GM18498 (cell line): ENCODE data around the gene CNRIP1.
A peak's percentile ranks its signal among the peaks of the same experiment; 100 is the strongest.

ENCODE experiments used
- ATAC-seq: cut with Tn5 transposase; IDR thresholded peaks from one replicate; pipeline ENCODE4 v1.9.1; 2021; ENCODE audit warnings: mild to moderate bottlenecking, moderate library complexity; ENCODE audit not compliant: unreplicated experiment

The CNRIP1 gene

DNA sequence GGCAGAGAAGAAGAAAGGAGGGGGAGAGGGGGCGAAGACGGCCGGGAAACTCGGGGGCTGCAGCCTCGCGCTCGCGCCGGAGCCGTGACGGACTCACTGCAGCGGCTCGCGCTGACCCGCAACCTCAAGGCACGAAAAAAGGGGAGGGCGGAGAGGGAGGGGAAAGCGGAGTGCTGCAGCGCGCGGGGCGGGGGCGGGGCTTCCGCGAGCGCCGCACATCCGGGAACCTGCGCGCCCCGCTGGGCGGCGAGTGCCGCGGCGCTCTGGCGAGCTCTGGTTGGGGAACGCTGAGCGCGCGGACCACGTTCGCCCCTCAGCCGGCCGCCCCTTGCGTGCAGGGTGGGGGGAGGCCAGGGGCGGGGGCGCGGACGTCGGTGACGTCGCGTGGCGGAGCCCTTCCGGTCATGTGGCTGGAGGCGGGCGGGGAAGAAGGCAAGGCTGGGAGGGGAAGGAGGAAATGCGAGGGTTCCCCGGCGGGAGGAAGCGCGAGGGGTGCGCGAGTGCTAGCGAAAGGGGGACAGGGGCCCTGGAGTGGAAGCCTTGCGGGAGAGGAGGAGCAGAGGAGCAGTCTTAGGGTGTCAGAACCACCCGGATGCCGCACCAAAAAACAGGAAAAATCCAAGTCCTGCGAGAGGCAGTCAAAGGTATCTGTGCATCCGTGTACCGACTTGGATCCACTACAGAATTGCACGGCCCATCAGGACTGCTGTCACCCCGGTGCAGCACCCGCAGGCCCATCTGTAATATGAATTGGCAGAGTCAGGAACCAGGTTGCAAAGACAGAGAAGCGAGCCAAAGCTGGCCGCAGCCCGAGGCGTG is 67.1 kb downstream of the CNRIP1 start, which contains the start of gene PPP3R1:
TSS of gene PPP3R1 (minus strand) at position 133 of the 819 bp plus-strand sequence. CDS start 405 bp downstream, outside the sequence.
- peak; percentile 82 for ATAC-seq

DNA sequence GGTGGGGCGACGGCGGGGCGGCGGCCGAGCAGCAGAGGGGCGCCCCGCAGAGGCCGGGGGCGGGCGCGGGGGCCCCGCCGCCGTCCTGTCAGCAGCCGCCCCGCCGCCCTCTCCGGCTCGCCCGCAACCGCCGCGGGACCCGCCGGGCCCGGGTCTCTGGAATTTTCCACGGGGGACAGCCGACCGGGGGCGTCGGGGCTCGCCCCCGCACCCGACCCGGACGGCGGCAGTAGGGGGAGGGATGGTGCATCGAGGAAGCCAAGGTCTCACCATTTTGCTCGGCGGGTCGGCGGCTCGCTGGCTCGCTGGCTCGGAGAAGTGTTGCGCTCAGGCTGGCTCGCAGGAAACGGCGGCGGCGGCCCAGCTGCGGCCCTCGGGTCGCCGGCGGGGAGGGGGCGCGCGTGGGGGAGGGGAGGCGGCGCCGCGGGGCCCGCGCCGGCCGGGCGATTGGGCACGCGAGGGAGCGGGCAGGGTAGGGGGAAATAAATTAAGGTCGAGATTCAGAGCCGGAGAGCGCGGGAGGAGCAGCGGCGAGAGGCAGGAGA is 67.8 kb downstream of the CNRIP1 start:
- ATAC-seq: peak; percentile 10

DNA sequence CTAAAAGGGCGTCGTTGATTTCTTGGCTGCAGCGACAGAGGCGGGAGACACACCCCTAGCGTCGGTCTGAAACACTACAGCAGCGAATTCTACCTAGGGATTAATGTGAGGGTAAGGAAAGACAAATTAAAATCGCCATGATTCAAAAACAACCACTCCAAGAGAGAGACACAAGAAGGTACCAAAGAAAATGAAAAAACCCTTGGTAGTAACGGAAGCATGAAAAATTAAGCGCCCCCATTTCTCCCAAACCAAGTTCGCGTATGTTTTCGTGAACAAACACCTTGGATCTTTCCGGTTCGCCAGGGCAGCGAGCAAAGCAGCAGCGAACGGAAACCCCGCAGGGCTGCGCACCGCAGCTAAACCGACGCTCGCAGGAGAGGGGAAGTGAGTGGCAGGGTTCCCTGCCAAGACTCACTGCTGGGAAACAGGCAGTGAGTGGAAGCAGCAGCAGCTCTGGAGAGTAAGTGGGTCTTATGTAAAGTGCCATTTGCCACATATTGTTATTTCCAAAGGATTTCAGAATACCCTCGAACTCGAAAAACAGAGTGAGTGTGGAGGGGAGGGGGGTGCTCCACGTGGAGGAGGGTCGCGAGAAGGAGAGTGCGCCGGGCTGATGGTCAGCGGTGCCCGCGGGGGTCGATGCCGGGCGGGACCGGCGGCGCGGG is 68.4 kb downstream of the CNRIP1 start:
- ATAC-seq: peak; percentile 56

GRCh38 chr2:68250652-68251186 is 69.0 kb downstream of the CNRIP1 start:
- no peak for ATAC-seq

- no peak for ATAC-seq
These were observed 69.6 kb downstream of the CNRIP1 start for GRCh38 chr2:68250196-68250595.

DNA sequence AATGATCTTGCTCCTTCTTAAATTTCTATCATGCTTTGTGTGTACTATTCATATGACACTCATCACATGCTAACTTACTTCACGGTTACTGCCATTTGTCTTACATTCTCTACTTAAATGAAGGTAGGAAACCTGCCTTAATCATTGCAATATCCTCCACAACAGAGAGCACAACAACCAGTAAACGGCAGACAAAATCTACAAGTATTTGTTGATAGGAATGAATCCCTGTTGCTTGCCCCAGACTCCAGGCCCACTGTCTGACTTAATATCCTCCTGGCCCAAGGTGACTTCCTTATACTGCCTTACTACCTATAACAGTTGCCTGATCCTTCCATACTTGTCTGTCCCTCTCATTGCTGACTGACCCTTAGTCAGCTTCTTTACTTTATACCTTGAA is 70.9 kb downstream of the CNRIP1 start:
- no peak for ATAC-seq

- no peak for ATAC-seq
These were observed 71.4 kb downstream of the CNRIP1 start for GRCh38 chr2:68248361-68248760.

DNA sequence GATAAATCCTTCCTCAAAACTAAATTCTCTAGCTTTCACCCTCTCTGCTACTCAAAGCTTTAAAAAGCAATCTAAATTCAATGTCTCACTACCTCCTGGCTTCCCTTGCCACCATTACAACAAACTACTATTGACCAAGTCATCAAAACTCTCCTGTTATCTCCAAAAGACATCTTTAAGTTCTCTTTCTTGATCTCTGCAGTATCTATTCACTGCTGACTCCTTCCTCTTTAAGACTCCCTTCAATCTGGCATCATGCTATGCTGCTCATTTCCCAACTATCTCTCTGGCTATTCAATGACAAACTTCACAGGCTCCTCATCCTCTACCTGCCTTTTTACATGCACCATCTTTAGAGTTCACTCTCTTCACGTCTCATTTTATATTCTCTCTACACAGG is 73.4 kb downstream of the CNRIP1 start:
- no peak for ATAC-seq

- no peak for ATAC-seq
These were observed 74.1 kb downstream of the CNRIP1 start for GRCh38 chr2:68245672-68246071.

DNA sequence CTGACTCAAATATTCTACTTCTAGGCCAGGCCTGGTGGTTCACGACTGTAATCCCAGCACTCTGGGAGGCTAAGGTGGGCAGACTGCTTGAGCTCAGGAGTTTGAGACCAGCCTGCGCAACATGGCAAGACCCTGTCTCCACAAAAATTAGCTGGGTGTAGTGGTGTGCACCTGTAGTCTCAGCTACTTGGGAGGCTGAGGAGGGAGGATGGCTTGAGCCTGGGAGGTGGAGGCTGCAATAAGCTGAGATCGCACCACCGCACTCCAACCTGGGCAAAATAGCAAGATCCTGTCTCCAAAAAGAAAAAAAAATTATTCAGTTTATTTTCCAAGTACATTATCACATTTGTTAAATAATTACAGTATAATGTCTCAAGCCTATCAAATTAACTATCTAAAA is 74.7 kb downstream of the CNRIP1 start:
- ATAC-seq: no peak

DNA sequence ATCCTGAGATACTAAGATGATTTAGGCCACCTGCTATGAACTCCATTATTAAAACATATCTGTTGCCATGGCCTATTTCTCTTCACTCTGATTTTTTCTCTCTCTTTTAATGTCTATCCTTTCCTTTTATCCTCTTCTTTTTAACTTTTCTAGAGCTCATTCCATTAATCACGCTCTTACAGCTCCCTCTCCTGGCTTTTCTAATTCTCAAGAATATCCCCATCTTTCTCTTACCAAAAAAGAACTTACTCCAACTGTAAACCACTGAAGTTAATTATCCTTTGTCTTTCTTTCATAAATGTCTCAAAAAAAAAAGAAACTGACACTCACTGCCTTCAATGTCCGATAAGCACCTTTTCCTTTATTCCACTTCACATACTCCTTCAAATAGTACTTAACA is 75.3 kb downstream of the CNRIP1 start:
- no peak for ATAC-seq
